Measurements from ENCODE around the gene KANSL1. TPM values are rescaled to one million over a fixed set of nuclear protein-coding genes. Genes with fewer than 3 reads are reported as not detected.

The KANSL1 gene
- total and polyA plus RNA-seq, 7 donors = 9.7 to 130 (median 70.7) TPM

DNA sequence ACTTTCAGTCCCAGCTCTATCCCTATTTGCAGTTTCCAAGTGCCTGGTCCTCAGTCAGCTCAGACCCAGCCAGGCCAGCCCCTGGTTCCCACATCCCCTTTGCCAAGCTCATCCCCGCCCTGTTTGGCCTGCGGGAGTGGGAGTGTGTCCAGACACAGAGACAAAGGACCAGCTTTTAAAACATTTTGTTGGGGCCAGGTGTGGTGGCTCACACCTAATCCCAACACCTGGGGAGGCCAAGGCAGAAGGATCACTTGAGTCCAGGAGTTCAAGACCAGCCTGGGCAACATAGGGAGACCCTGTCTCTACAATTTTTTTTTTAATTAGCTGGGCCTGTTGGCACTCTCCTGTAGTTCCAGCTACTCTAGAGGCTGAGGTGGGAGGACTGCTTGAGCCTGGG, 192.5 kb downstream of the KANSL1 start:
- no peak overlapping the region for H3K27ac ChIP-seq
- DNase-seq = no peak
- TF ChIP-seq POLR2AphosphoS5 (IDR thresholded peaks at IDR 0.05) = no peak
- TF ChIP-seq, protein P1, sequence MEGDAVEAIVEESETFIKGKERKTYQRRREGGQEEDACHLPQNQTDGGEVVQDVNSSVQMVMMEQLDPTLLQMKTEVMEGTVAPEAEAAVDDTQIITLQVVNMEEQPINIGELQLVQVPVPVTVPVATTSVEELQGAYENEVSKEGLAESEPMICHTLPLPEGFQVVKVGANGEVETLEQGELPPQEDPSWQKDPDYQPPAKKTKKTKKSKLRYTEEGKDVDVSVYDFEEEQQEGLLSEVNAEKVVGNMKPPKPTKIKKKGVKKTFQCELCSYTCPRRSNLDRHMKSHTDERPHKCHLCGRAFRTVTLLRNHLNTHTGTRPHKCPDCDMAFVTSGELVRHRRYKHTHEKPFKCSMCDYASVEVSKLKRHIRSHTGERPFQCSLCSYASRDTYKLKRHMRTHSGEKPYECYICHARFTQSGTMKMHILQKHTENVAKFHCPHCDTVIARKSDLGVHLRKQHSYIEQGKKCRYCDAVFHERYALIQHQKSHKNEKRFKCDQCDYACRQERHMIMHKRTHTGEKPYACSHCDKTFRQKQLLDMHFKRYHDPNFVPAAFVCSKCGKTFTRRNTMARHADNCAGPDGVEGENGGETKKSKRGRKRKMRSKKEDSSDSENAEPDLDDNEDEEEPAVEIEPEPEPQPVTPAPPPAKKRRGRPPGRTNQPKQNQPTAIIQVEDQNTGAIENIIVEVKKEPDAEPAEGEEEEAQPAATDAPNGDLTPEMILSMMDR (IDR thresholded peaks at IDR 0.05) = no peak
- no peak for TF ChIP-seq EP300 (IDR thresholded peaks at IDR 0.05)
- TF ChIP-seq POLR2A (IDR thresholded peaks at IDR 0.05) = no peak
- no peaks in the 10 kb centered on the region for H3K27me3 ChIP-seq
- no peak overlapping the region for H3K4me3 ChIP-seq
- H3K36me3 ChIP-seq = peaks cover 0 to 11% (median 0%) of the 10 kb centered on the region in 4 donors
- no peaks in the 10 kb centered on the region for H3K9me3 ChIP-seq
- intact Hi-C loops (cut with DNase I) = loop anchor here (10.0 kb wide), 1 partner anchor 284 kb away; no protein-coding TSS in a partner anchor
- 65 to 82% methylated on average over 2 of the region's 2 CpGs for WGBS, 2 donors
- peaks cover 0 to 19% (median 8%) of the 10 kb centered on the region in 4 donors for H3K4me1 ChIP-seq

DNA sequence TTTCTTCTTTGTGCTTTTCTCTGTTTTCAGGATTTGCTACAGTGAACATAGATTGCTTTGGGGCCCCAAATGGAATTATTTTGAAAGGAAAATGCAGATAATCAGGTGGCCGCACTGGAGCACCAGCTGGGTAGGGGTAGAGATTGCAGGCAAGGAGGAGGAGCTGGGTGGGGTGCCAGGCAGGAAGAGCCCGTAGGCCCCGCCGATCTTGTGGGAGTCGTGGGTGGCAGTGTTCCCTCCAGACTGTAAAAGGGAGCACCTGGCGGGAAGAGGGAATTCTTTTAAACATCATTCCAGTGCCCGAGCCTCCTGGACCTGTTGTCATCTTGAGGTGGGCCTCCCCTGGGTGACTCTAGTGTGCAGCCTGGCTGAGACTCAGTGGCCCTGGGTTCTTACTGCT, 192.9 kb downstream of the KANSL1 start:
- no peaks in the 10 kb centered on the region for H3K9me3 ChIP-seq
- intact Hi-C loops (cut with DNase I) = loop anchor here (10.0 kb wide), 1 partner anchor 285 kb away; no protein-coding TSS in a partner anchor
- H3K4me3 ChIP-seq = no peak overlapping the region
- no peak for TF ChIP-seq POLR2A (IDR thresholded peaks at IDR 0.05)
- no peak for TF ChIP-seq POLR2AphosphoS5 (IDR thresholded peaks at IDR 0.05)
- no peak for TF ChIP-seq EP300 (IDR thresholded peaks at IDR 0.05)
- TF ChIP-seq, protein P1 (IDR thresholded peaks at IDR 0.05) = no peak
- H3K36me3 ChIP-seq = peaks cover 0 to 11% (median 0%) of the 10 kb centered on the region in 4 donors
- H3K27ac ChIP-seq = no peak overlapping the region
- WGBS, 2 donors = 60 to 79% methylated on average over 7 of the region's 7 CpGs
- peaks cover 0 to 19% (median 8%) of the 10 kb centered on the region in 4 donors for H3K4me1 ChIP-seq
- DNase-seq = no peak
- H3K27me3 ChIP-seq = no peaks in the 10 kb centered on the region

DNA sequence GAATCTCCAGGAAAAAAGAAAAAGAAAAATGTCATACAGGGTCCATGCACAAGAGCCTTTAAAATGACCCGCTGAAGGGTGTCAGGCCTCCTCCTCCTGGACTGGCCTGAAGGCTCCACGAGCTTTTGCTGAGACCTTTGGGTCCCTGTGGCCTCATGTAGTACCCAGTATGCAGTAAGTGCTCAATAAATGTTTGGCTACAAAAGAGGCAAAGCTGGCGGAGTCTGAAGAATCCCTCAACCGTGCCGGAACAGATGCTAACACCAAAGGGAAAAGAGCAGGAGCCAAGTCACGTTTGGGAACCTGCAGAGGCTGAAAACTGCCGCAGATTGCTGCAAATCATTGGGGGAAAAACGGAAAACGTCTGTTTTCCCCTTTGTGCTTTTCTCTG, 193.3 kb downstream of the KANSL1 start:
- no peak for DNase-seq
- Histone ChIP-seq H3K9me3 (no peaks in the 10 kb centered on the region), H3K4me3 (no peak overlapping the region), H3K36me3 (peaks cover 0 to 11% (median 0%) of the 10 kb centered on the region in 4 donors), H3K27me3 (no peaks in the 10 kb centered on the region), H3K4me1 (peaks cover 0 to 19% (median 8%) of the 10 kb centered on the region in 4 donors), H3K27ac (no peak overlapping the region)
- intact Hi-C loops (cut with DNase I) = loop anchor here (10.0 kb wide), 1 partner anchor 285 kb away; no protein-coding TSS in a partner anchor
- WGBS, 2 donors = 87 to 89% methylated on average over 9 of the region's 9 CpGs
- TF ChIP-seq, protein P1 (IDR thresholded peaks at IDR 0.05) = no peak
- no peak for TF ChIP-seq POLR2A (IDR thresholded peaks at IDR 0.05)

DNA sequence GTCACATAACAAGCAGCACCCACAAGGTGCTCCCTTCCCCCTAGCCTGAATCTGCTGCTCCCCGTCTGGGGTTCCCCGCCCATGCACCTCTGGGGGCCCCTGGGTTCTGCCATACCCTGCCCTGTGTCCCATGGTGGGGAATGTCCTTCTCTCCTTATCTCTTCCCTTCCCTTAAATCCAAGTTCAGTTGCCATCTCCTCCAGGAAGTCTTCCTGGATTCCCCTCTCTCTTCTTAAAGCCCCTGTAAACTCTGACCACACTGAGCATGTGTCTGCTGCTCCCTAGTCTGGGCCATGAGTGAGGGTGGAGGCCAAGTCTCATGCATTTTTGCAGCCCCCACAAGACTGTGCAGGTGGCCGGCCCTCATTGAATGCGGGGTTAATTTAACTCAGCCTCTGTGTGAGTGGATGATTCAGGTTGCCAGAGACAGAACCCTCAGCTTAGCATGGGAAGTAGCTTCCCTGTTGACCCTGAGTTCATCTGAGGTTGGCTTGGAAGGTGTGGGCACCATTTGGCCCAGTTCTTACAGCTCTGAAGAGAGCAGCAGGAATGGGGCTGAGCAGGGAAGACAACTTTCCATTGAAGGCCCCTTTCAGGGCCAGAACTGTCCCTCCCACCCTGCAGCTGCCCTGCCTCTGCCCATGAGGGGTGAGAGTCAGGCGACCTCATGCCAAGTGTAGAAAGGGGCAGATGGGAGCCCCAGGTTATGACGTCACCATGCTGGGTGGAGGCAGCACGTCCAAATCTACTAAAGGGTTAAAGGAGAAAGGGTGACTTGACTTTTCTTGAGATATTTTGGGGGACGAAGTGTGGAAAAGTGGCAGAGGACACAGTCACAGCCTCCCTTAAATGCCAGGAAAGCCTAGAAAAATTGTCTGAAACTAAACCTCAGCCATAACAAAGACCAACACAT, 194.0 kb downstream of the KANSL1 start, which contains the start of gene STH:
Gene STH (plus strand): TSS at position 264 of the 913 bp plus-strand sequence. CDS start 30 bp downstream, at position 294.
- no peak for DNase-seq
- intact Hi-C loops (cut with DNase I) = no loop called here
- H3K9me3 ChIP-seq = no peaks in the 10 kb centered on the region
- WGBS, 2 donors = 84 to 86% methylated on average over 8 of the region's 8 CpGs
- H3K4me1 ChIP-seq = peaks cover 0 to 16% (median 8%) of the 10 kb centered on the region in 4 donors
- H3K36me3 ChIP-seq = peaks cover 0 to 11% (median 0%) of the 10 kb centered on the region in 4 donors
- no peak within 1 kb of the TSS for H3K27ac ChIP-seq
- TF ChIP-seq, protein P1 (IDR thresholded peaks at IDR 0.05) = no peak
- TF ChIP-seq EP300 (IDR thresholded peaks at IDR 0.05) (no peak), POLR2A (IDR thresholded peaks at IDR 0.05) (no peak), POLR2AphosphoS5 (IDR thresholded peaks at IDR 0.05) (no peak)
- no peaks in the 10 kb centered on the region for H3K27me3 ChIP-seq
- no peak within 1 kb of the TSS for H3K4me3 ChIP-seq
